Loucy (cell line): ENCODE results near the gene SEMA5A.

Experiments
- EZH2phosphoT487 ChIP-seq: fragments of 200-600 bp; IDR thresholded peaks from 2 replicates; pipeline ENCODE4 v1.6.1; 2018; ENCODE audit warnings: antibody characterized with exemption, mild to moderate bottlenecking, moderate library complexity, borderline replicate concordance
- TF ChIP-seq, protein P1 (sequence below): fragments of 200-600 bp; sonication (generic); conservative IDR thresholded peaks from 2 replicates; pipeline ENCODE4 v1.5.1; 2014; ENCODE audit warnings: mild to moderate bottlenecking, antibody characterized with exemption, low read length

DNA sequence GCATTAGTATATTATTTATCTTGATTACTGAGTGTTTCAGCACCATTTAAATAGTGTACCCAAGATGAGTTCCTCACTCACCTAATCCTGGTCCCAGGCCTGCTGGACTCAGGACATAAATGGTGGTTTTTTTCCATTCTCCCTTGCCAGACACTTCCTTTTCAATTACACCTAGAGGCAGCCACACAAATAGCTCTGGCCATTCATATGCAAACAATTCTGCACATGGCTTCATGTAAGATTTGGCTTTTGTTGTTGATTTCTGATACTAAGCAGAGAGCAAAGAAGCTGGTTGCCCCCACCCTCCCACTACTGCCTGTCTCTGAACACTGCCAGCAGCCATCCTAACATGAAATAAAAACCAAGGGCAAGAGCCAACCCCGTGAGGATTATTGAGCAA lies 180.4 kb downstream of the SEMA5A start:
- TF ChIP-seq, protein P1, sequence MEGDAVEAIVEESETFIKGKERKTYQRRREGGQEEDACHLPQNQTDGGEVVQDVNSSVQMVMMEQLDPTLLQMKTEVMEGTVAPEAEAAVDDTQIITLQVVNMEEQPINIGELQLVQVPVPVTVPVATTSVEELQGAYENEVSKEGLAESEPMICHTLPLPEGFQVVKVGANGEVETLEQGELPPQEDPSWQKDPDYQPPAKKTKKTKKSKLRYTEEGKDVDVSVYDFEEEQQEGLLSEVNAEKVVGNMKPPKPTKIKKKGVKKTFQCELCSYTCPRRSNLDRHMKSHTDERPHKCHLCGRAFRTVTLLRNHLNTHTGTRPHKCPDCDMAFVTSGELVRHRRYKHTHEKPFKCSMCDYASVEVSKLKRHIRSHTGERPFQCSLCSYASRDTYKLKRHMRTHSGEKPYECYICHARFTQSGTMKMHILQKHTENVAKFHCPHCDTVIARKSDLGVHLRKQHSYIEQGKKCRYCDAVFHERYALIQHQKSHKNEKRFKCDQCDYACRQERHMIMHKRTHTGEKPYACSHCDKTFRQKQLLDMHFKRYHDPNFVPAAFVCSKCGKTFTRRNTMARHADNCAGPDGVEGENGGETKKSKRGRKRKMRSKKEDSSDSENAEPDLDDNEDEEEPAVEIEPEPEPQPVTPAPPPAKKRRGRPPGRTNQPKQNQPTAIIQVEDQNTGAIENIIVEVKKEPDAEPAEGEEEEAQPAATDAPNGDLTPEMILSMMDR = no peak
- no peak for TF ChIP-seq EZH2phosphoT487
